Mucosa of descending colon (tissue), 3 donors: ENCODE results near the gene FTCD. TPM values are rescaled to one million over a fixed set of nuclear protein-coding genes. Genes with fewer than 3 reads are reported as not detected.

Experiments used
- ATAC-seq: fragments of 200-7000 bp; cut with Tn5 transposase; one replicate; pipeline ENCODE4 v1.9.1; 2020; ENCODE audit warnings: mild to moderate bottlenecking, moderate library complexity
- DNase-seq, 3 donors: peaks; one replicate each; pipeline ENCODE4 v3.0.0-alpha.2; 2020
- H3K36me3 ChIP-seq: fragments of 200-600 bp; one replicate; pipeline ENCODE4 v1.8.0; 2021; ENCODE audit warnings: low read depth, mild to moderate bottlenecking
- H3K4me1 ChIP-seq: fragments of 200-600 bp; one replicate; pipeline ENCODE4 v1.8.0; 2021; ENCODE audit warnings: low read depth, mild to moderate bottlenecking
- H3K4me3 ChIP-seq: fragments of 200-600 bp; one replicate; pipeline ENCODE4 v1.8.0; 2021; ENCODE audit warnings: mild to moderate bottlenecking
- H3K9me3 ChIP-seq: fragments of 200-600 bp; one replicate; pipeline ENCODE4 v1.8.0; 2021; ENCODE audit warnings: mild to moderate bottlenecking
- CTCF ChIP-seq: fragments of 200-600 bp; IDR thresholded peaks from one replicate; pipeline ENCODE4 v1.8.0; 2022; ENCODE audit warnings: antibody characterized with exemption, mild to moderate bottlenecking
- intact Hi-C, 2 donors: fragments of 100-400 bp; cut with DNase I in 1 of 2; cut with micrococcal nuclease in 1 of 2; formaldehyde crosslinking; loops; one replicate each; pipeline versions ENCODE4 v1.11.0 to v1.11.1; 2022; cut with DNase I, micrococcal nuclease
- total RNA-seq, 3 donors: library from RNA; stranded (reverse); fragmentation: NEBNext Ultra II Directional in 2 of 3; extraction: Animal tissue kit (Norgen Biotek cat#: 25700) in 2 of 3; gene quantifications; one replicate each; pipeline versions ENCODE4 v1.2.1 to v1.2.4, GENCODE V29; 2021 to 2023
- donor health status: DM: no; HTN: no; CAD: no; lungs with moderate emphysema.
- donor health status: DM: no; HTN: no; CAD: no.
- donor health status: DM: no; HTN: yes; CAD: no.

Gene FTCD
- total RNA-seq, 3 donors from 2014 or later, result 0.36 to 2.1 TPM; not detected in 1

- H3K4me3 ChIP-seq, result no peak overlapping the region
- H3K9me3 ChIP-seq, result no peaks in the 10 kb centered on the region
- DNase-seq, result peak; percentile 0 to 49 (median 10)
- no peaks in the 10 kb centered on the region for H3K36me3 ChIP-seq
- H3K4me1 ChIP-seq, result no peaks in the 10 kb centered on the region
- TF ChIP-seq CTCF, result no peak
- no peak for ATAC-seq
- intact Hi-C loops, result no loop called here
These were observed 43.3 kb downstream of the FTCD start for GRCh38 chr21:46111857-46112724.

GRCh38 chr21:46111193-46111571 is 44.2 kb downstream of the FTCD start:
- H3K36me3 ChIP-seq, result no peaks in the 10 kb centered on the region
- ATAC-seq (no peak), DNase-seq (peak; percentile 0 to 25 (median 10))
- intact Hi-C loops, result no loop called here
- H3K4me1 ChIP-seq, result no peaks in the 10 kb centered on the region
- no peaks in the 10 kb centered on the region for H3K9me3 ChIP-seq
- TF ChIP-seq CTCF, result no peak
- no peak overlapping the region for H3K4me3 ChIP-seq

- ATAC-seq (no peak), DNase-seq (peak; percentile 1 to 42 (median 28))
- Histone ChIP-seq H3K36me3 (no peaks in the 10 kb centered on the region), H3K4me3 (no peak overlapping the region), H3K9me3 (no peaks in the 10 kb centered on the region), H3K4me1 (no peaks in the 10 kb centered on the region)
- no peak for TF ChIP-seq CTCF
- intact Hi-C loops, result no loop called here
These were observed 44.7 kb downstream of the FTCD start for GRCh38 chr21:46110499-46111192.

GRCh38 chr21:46109313-46110221 is 45.8 kb downstream of the FTCD start:
- no peak for ATAC-seq
- intact Hi-C loops, result no loop called here
- no peak overlapping the region for H3K4me3 ChIP-seq

More at GRCh38 chr21:46109313-46110221, 45.8 kb downstream of the FTCD start:
- H3K4me1 ChIP-seq, result no peaks in the 10 kb centered on the region
- no peaks in the 10 kb centered on the region for H3K9me3 ChIP-seq
- H3K36me3 ChIP-seq, result no peaks in the 10 kb centered on the region
- TF ChIP-seq CTCF, result no peak
- peak; percentile 0 to 29 (median 13) for DNase-seq
